Measurements from ENCODE around the gene ERCC2. TPM values are rescaled to one million over a fixed set of nuclear protein-coding genes. Genes with fewer than 3 reads are reported as not detected.

ERCC2 gene
- total and polyA plus RNA-seq, 9 donors: 6.3 to 18.6 (median 16.8) TPM

DNA sequence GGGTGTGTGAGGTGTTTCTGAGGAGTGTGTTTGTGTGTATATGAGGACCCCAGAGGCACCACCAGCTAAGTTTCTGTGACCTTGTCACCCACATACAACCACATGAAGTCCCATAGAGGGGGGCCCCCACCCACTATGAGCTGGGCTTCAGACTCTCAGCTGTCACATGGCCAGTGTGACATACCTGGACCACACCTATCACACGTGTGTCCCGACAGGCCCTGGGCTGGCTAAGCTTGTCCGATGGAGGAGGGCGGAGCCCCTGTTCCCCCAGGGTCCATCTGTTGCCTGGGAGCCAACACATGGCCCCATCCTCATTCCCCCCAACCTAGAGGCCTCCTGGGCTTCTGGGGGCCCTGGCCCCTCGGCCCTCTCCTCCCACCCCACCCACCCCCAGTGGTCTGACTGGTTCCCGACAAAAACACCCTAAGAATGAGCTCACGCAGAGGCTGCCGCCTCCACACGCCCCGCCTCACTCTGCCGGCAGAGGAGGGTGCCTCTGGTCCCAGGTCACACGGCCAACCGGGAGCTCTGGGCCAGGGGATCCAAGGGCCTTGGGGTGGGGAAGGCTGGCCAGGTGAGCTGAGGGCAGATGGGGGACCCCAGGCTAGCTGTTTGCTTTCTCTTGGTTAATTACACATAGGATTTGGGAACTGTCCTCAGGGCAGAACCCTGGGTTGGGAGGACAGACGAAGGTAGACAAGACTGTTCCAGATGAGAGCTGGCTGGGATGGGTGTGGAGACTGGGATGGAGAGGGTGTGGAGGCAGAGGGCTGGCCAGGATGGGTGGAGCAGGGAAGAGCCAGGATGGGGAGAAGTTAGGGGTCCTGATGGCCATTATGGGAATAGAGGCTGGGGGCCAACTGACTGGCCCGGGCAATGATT is 25.5 kb downstream of the ERCC2 start:
- peaks cover 2% of the 10 kb centered on the region for H3K27me3 ChIP-seq
- intact Hi-C loops (cut with DNase I): no loop called here
- 42 to 48% (median 46%) methylated on average over 14 to 15 of the region's 15 CpGs for WGBS, 3 donors

DNA sequence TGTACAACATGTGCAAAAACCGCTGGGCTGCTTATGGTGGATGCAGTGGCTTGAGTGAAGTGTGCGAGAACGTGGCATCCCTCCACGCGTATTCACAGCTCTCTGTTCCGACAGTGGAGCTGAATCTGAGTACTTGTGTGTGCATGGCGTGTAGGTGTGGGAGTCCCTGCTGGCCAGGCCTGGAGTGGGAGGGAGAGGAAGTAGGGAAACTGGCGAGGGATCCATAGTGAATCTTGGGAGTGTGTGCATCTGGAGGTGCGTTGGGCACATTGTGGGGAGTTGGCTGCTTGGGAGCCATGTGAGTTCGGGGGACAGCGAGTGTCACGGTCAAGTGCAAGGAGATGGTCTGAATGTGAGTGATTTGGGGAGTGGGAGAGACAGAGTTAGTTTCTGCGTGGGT is 27.5 kb downstream of the ERCC2 start:
- H3K36me3 ChIP-seq: no peaks in the 10 kb centered on the region
- DNase-seq: no peak
- intact Hi-C loops (cut with DNase I): no loop called here
- H3K4me1 ChIP-seq (ENCODE audit: insufficient read depth): no peaks in the 10 kb centered on the region
- H3K27ac ChIP-seq: no peak overlapping the region
- H3K4me3 ChIP-seq: no peak overlapping the region
- no peak for TF ChIP-seq POLR2A (IDR thresholded peaks at IDR 0.05)
- no peak for TF ChIP-seq EP300 (IDR thresholded peaks at IDR 0.05)
- TF ChIP-seq CTCF (IDR thresholded peaks at IDR 0.05): no peak
- 56 to 60% (median 60%) methylated on average over 13 of the region's 13 CpGs for WGBS, 3 donors
- H3K9me3 ChIP-seq: no peaks in the 10 kb centered on the region
- peaks cover 2% of the 10 kb centered on the region for H3K27me3 ChIP-seq

More for the DNA sequence above, 25.5 kb downstream of the ERCC2 start:
- no peak overlapping the region for H3K27ac ChIP-seq
- no peaks in the 10 kb centered on the region for H3K9me3 ChIP-seq
- TF ChIP-seq CTCF (IDR thresholded peaks at IDR 0.05): no peak
- TF ChIP-seq EP300 (IDR thresholded peaks at IDR 0.05): no peak
- no peak for TF ChIP-seq POLR2A (IDR thresholded peaks at IDR 0.05)
- H3K4me1 ChIP-seq (ENCODE audit: insufficient read depth): no peaks in the 10 kb centered on the region
- H3K4me3 ChIP-seq: no peak overlapping the region
- DNase-seq: no peak
- no peaks in the 10 kb centered on the region for H3K36me3 ChIP-seq

GRCh38 chr19:45340899-45341453 is 29.4 kb downstream of the ERCC2 start:
- Histone ChIP-seq H3K36me3 (no peaks in the 10 kb centered on the region), H3K9me3 (no peaks in the 10 kb centered on the region), H3K4me1 (ENCODE audit: insufficient read depth) (no peaks in the 10 kb centered on the region), H3K27ac (no peak overlapping the region), H3K4me3 (no peak overlapping the region), H3K27me3 (no peaks in the 10 kb centered on the region)
- intact Hi-C loops (cut with DNase I): no loop called here
- 10 to 13% (median 13%) methylated on average over 19 to 25 of the region's 25 CpGs for WGBS, 3 donors
- TF ChIP-seq CTCF (IDR thresholded peaks at IDR 0.05) (no peak), EP300 (IDR thresholded peaks at IDR 0.05) (no peak), POLR2A (IDR thresholded peaks at IDR 0.05) (no peak)
- no peak for DNase-seq

GRCh38 chr19:45340232-45340898 is 30.0 kb downstream of the ERCC2 start, which contains the start of gene KLC3:
Gene KLC3, plus strand, starts transcription at chr19:45340750. Its CDS starts 4,792 bp downstream, at chr19:45345542.
- DNase-seq: no peak
- 9 to 14% (median 12%) methylated on average over 33 to 50 of the region's 50 CpGs for WGBS, 3 donors
- Histone ChIP-seq H3K4me1 (ENCODE audit: insufficient read depth) (no peaks in the 10 kb centered on the region), H3K27me3 (no peaks in the 10 kb centered on the region), H3K9me3 (no peaks in the 10 kb centered on the region), H3K4me3 (no peak within 1 kb of the TSS), H3K27ac (no peak within 1 kb of the TSS), H3K36me3 (no peaks in the 10 kb centered on the region)
- intact Hi-C loops (cut with DNase I): no loop called here
- TF ChIP-seq EP300 (IDR thresholded peaks at IDR 0.05) (no peak), CTCF (IDR thresholded peaks at IDR 0.05) (no peak), POLR2A (IDR thresholded peaks at IDR 0.05) (no peak)

Measured in ovary (tissue), 9 donors.